KBM-7 (cell line): ENCODE measurements around the gene MYL2.

ENCODE experiments used
- DNase-seq: peaks from one replicate; pipeline ENCODE4 v3.0.0-alpha.2; 2015
- in situ Hi-C: fragments of 300-500 bp; cut with MboI; formaldehyde crosslinking; loops from 2 replicates; pipeline ENCODE4 v1.14.3; 2020; ENCODE audit warnings: low sequenced_read_pairs, low pct_unique_long_range_greater_than_20kb, mixed read lengths

Gene MYL2

GRCh38 chr12:110932046-110932445 lies 11.7 kb upstream of the MYL2 start:
- in situ Hi-C loops, result loop anchor here (10.0 kb wide), 1 partner anchor 363 kb away; no protein-coding TSS in a partner anchor
- DNase-seq, result peak; percentile 27

- DNase-seq, result no peak
- in situ Hi-C loops, result loop anchor here (10.0 kb wide), 1 partner anchor 363 kb away; no protein-coding TSS in a partner anchor
Measured at GRCh38 chr12:110931315-110931728, 10.9 kb upstream of the MYL2 start.

GRCh38 chr12:110930348-110931314 lies 10.3 kb upstream of the MYL2 start:
- in situ Hi-C loops, result loop anchor here (10.0 kb wide), 1 partner anchor 364 kb away; no protein-coding TSS in a partner anchor

GRCh38 chr12:110929818-110930217 lies 9.4 kb upstream of the MYL2 start:
- in situ Hi-C loops, result loop anchor here (10.0 kb wide), 1 partner anchor 365 kb away; no protein-coding TSS in a partner anchor
- no peak for DNase-seq

More at GRCh38 chr12:110930348-110931314, 10.3 kb upstream of the MYL2 start:
- DNase-seq, result no peak

GRCh38 chr12:110928700-110929099 lies 8.3 kb upstream of the MYL2 start:
- no peak for DNase-seq
- in situ Hi-C loops, result no loop called here

- no peak for DNase-seq
- in situ Hi-C loops, result no loop called here
Measured at GRCh38 chr12:110927546-110927945, 7.2 kb upstream of the MYL2 start.

GRCh38 chr12:110923692-110924334 lies 3.4 kb upstream of the MYL2 start:
- in situ Hi-C loops, result no loop called here
- DNase-seq, result no peak

GRCh38 chr12:110923192-110923591 lies 2.8 kb upstream of the MYL2 start:
- no peak for DNase-seq
- in situ Hi-C loops, result no loop called here

GRCh38 chr12:110922652-110923051 lies 2.3 kb upstream of the MYL2 start:
- no peak for DNase-seq
- in situ Hi-C loops, result no loop called here

- DNase-seq, result no peak
- in situ Hi-C loops, result no loop called here
Measured at GRCh38 chr12:110921262-110921661, 883 bp upstream of the MYL2 start.

GRCh38 chr12:110919720-110920119 lies 659 bp downstream of the MYL2 start:
- no peak for DNase-seq

GRCh38 chr12:110917961-110918360 lies 2.4 kb downstream of the MYL2 start:
- DNase-seq, result no peak
- in situ Hi-C loops, result no loop called here

More at GRCh38 chr12:110919720-110920119, 659 bp downstream of the MYL2 start:
- in situ Hi-C loops, result no loop called here

- DNase-seq, result no peak
Measured at GRCh38 chr12:110917467-110917866, 2.9 kb downstream of the MYL2 start.

GRCh38 chr12:110916295-110916875 lies 4.0 kb downstream of the MYL2 start:
- in situ Hi-C loops, result no loop called here
- DNase-seq, result peak; percentile 18

More at GRCh38 chr12:110917467-110917866, 2.9 kb downstream of the MYL2 start:
- in situ Hi-C loops, result no loop called here

- in situ Hi-C loops, result no loop called here
- DNase-seq, result no peak
Measured at GRCh38 chr12:110913119-110914056, 7.0 kb downstream of the MYL2 start.

- DNase-seq, result no peak
- in situ Hi-C loops, result no loop called here
Measured at GRCh38 chr12:110912263-110912662, 8.1 kb downstream of the MYL2 start.

- in situ Hi-C loops, result no loop called here
- DNase-seq, result no peak
Measured at GRCh38 chr12:110908377-110909152, 11.8 kb downstream of the MYL2 start.

- DNase-seq, result no peak
- in situ Hi-C loops, result no loop called here
Measured at GRCh38 chr12:110907583-110907982, 12.8 kb downstream of the MYL2 start.
